SIG-M5 treated with dmso at 0.1 percent for 504 hours (cell line): ENCODE data around the gene TMEM214.
A peak's percentile ranks its signal among the peaks of the same experiment; 100 is the strongest.

Source experiments
- DNase-seq: peaks from one replicate; lab custom pipeline; 2025; ENCODE audit not compliant: unreplicated experiment; lab: John Stamatoyannopoulos, UW

TMEM214 gene

DNA sequence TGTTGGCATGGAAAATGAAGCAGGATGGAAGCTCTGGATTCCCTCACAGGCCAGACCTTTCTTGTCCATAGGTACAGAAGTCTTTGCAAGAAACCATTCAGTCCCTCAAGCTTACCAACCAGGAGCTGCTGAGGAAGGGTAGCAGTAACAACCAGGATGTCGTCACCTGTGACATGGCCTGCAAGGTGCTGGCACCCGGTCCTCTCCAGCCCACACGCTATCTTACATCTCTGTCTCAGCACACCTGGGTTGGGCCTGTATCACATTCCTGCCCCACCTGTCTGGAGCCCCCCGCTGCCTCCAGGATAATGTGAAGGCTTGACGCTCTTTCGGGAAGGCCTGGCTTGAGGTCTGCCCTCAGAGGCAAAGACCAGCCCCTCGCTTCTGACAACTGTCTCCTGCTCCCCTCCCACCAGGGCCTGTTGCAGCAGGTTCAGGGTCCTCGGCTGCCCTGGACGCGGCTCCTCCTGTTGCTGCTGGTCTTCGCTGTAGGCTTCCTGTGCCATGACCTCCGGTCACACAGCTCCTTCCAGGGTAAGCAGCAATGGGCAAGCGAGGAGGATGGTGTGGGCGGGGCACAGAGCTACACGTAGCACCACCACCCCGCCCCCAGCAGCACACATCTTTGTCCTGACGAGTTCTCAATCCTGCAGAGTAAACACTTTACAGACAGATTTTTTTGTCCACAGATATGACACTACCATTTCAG lies 6.0 kb downstream of the TMEM214 start:
- DNase-seq, result no peak

DNA sequence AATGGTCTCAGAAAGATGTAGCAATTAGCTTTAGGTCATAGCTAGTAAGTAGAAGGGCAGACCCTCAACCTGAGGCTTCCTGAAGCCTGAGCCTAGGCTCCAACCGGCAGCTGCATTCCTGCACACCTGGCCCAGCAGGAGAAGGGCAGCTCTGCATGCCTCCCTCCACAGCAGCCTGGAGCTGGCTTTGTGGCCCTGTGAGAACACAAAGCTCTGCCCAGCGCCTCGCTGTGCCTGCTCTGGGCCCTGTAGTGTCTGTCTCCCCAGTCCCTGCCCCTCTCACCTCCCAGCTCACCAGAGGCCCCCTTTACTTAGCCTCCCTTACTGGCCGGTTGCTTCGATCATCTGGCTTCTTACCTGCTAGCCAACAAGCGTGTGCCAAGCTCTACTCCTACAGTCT lies 6.7 kb downstream of the TMEM214 start:
- DNase-seq, result no peak

DNA sequence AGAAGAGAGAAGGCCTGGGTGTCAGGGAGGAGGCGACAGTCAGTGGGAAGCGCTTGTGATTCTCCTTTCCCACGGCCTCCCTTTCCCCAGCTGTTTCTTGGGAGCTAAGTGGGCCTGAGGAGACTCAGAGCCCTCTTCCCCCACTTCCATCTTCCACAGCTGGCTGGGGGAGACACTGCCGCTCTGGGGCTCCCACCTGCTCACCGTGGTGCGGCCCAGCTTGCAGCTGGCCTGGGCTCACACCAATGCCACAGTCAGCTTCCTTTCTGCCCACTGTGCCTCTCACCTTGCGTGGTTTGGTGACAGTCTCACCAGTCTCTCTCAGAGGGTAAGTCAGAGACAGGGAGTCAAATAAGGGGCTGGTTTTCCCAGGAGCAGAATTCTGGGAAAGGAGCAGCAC lies 7.1 kb downstream of the TMEM214 start:
- no peak for DNase-seq

DNA sequence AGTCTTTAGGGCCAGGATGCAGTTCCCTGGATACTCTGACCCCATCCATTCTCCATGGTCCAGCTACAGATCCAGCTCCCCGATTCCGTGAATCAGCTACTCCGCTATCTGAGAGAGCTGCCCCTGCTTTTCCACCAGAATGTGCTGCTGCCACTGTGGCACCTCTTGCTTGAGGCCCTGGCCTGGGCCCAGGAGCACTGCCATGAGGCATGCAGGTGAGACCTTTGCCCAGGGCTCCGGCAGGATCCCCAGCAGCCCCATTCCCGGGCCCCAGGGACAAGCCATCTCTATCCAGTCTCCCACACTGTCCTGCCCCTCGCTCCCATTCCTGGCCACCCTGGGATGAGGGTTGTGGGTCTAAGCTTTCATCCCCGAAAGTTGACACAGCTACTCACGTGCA lies 7.5 kb downstream of the TMEM214 start:
- DNase-seq, result no peak

DNA sequence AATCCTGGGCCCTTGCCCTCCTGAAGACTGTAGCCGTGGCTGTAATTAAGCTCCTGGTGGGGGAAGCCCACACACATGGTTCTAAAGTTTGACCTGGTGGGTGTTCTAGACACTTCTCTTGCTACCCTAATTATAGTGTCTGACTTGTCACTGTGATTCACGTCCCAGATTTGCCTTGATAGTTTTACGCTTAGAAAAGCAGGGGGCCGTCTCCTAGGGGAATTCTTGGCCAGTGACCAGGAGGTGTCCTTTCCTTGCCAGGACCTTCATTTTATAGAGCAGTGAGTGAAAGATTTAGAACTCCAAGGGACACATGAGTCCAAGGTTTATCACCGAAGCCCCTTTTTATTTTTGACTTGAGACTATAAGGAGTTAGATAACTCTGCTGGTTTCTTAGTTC lies 9.0 kb downstream of the TMEM214 start:
- no peak for DNase-seq

DNA sequence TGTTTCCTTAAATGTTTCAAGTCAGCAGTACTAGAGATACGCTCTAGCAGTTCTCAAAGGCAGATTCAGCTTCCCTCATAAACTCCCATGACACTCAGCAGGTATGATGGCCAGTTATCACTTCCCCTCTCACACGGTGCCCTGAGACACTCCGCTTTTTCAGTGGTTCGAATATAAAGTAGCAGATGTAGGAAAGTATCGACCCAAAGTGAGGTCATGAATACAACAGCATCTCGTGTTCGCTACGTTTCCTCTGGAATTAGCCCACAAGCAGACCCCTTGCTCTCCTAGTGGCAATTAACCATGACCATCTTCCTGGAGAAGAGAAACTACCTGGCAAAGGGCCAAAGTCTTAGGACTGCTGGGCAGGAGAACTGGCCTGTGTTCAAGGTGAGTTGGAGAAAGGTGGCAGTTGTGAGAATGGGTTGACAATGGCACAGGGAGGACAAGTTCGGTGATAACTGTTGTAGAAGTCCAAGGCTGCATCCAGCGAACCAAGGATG lies 9.4 kb downstream of the TMEM214 start:
- DNase-seq, result no peak

DNA sequence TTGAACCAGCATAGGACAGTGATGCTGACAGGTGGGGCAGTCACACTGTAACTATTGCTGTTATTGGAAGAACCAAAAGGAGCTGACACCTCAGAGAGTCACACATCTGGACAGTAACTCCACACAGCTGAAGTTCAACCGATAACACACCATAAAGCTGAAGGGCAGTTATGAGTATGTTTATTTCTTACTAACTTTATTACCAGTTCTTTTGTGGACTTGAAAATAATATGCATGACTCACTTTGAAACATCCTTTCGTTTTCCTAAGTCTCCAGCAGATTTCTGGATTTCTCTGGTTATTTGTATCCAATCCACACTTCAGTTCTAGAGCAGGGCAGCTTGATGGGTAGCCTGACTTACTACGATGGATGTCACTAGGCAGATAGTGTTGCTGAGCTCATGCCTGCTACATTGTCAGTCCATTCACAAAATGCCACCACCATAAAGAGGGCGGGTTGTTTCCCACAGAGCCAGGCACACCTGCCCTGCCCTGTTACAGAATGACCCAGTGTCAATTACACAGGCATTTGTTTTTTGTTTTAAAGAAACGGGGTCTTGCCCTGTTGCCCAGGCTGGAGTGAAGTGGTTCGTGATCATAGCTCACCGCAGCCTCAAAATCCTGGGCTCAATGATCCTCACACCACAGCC lies 10.3 kb downstream of the TMEM214 start:
- DNase-seq, result no peak

DNA sequence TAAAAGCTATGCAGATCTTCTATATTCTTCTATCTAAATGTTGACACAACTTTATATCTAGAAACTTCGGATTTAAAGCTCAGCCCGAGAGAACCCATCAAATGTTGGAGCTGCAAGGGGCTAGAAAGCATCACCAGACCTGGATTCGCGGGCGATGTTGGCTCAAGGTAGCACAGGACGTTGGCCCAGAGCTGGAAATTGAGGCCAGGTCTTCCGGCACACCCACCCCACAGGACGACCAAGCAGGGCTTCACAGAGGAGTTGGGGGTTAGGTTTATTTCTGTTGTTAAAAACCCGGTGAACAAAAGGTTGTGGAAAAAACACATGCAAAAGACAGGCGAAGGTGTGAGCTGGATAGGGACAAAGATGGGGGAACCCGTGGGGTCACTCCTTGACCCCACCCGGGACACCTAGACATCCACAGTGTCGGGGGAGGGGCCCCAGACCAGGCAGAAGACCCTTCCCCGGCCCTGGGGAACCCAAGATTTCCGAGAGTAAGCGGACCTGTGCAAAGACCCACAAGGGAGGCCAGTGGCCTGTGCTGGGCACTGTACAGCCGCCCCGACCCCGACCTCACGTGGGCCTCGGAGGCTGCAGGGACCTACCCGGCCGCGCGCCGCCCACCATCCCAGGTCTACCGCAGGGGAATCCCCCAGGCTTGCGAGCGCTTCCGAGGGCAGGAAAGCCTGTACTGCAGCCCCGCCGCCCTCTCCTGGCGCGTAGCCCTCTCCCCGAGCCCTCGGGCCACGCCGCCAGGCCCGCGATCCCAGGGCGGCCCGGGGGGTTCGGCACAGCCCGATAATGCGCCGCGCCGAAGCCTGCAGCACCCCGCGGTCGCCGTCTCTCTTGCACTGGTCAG lies 16.9 kb downstream of the TMEM214 start:
- DNase-seq, result no peak

DNA sequence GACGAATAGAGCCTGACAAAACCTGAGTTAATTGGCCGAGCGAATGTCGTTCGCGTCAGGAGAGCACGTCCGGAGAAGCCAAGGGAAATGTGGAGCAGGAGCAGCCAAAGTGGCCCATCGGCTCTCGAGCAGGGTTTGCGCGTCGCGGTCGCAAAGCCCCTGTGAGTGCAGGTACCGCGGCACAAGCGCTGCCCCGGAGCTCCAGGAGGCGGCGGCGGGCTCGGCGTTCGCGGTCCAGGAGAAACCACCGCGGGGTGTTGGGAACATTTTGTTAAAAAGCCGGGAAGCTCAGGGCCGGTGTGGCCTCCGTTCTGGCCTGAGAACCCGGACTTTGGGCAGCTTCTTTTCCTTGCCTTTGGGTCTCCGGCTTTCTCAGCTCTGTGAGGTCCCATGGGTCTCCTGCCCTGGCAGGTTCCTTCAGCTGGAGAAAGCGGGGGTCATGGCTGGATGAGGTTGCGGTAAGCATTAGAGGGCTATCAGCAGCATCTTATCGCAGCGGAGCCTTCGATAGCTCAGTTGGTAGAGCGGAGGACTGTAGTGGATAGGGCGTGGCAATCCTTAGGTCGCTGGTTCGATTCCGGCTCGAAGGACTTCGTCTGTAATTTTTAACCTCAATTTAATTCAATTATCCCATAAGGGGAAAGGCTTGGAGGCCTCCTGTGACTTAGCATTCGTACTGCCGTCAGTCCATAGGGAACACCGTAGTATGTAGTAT lies 17.7 kb downstream of the TMEM214 start:
- peak; percentile 94 for DNase-seq

DNA sequence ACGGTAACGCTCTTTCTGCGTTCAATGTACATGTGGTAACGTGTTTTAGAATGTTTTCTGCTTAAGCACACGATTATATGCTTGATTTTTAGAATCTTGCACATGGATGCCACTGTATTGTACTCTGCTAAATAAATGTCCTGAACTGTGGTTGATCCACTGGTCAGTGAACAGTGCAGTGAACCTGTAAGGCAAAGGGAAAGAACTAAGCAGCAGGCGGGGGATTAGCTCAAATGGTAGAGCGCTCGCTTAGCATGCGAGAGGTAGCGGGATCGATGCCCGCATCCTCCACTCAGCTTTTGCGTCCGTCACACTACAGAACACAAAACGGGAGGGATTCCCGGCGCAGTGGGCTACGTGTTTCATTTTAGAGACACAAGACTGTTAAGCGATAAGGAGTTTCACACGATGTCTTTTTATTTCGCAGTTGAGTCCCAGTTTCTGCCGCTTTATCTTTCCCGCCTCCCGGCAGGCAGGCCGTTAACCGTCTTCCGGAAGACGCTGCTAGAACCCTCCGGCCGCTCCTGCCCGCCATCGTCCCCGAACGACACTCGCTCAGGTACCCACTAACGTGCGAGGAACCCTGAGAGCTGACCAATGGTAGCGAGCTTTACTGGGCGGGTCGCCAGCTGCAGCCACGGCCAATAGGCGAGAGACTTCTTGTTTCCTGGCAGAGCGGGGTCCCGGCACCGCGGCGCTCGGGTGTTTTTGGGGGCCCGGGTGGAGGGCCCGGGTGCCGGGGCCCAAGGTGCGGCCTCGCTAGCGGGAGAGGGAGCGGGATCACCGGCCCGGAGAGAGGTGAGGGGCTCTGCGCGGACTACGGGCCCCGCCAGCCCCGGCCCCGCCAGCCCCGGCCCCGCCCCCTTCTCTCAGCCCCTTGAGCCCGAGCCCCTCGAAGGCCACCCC lies 18.5 kb downstream of the TMEM214 start, which contains the start of gene AGBL5:
Gene AGBL5 (plus strand): TSS at position 673 of the 906 bp plus-strand sequence. CDS start 1,291 bp downstream, outside the sequence.
- peak; percentile 95 for DNase-seq

DNA sequence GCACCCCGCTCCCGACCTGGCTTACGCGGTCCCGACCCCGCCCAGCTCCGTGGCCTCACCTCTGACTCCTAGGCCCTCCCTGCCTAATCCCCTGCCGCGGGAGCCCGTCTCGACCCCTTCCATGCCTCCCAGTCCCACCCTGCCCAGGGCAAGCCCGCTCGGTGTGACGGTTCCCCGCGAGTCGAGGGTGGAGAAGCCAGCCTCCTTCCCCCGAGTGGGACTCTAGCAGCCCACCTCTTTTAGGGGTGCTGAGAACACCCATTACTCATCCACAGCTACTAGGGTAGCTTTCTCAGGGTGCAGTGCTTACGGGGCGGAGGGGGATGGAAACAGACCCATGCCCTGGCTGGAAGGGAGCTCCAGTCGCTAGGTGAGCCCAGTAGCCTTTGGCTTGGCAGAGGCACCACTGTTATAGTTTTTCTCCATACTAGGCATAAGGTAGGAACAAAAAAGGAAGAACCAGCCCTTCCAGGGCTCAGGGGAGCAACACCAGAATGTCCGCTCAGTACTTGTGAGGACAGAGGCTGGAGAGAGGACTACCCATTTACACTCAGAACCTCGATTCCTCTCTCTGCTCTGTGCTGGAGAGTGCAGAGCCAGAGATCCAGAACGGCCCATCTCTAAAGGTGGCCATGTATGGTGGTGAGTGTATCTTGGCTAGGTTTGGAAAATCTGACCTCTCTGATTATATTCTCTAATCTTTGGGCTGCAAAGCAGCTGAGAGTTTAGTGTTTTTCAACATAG lies 19.3 kb downstream of the TMEM214 start:
- peak; percentile 33 for DNase-seq

DNA sequence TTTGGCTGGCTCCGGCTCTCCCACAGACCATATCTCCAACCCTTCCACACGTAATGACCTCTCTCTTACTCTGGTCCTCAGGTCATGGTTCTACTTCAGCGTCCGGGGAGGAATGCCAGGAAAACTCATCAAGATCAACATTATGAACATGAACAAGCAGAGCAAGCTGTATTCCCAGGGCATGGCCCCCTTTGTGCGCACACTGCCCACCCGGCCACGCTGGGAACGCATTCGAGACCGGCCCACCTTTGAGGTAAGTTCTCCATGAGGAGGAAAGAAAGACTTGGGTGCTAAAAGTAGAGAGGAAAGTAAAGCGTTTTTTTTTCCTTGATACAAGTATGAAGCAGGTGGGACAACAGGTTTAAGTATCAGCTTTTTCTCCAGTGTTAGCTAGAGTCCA lies 20.6 kb downstream of the TMEM214 start:
- no peak for DNase-seq

DNA sequence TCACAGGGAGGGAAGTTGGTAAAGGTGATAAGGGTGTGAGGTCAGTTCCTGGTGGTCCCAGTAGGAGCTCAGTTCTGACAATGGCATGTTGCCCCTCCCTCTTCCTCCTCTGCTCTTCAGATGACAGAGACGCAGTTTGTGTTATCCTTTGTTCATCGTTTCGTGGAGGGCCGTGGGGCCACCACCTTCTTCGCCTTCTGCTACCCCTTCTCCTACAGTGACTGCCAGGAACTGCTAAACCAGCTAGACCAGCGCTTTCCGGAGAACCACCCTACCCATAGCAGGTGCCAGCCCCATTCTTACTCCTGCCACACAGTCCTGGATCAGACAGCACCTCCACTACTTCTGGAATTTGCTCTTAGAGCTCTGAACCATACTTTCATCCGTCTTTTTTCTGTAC lies 21.0 kb downstream of the TMEM214 start:
- no peak for DNase-seq

DNA sequence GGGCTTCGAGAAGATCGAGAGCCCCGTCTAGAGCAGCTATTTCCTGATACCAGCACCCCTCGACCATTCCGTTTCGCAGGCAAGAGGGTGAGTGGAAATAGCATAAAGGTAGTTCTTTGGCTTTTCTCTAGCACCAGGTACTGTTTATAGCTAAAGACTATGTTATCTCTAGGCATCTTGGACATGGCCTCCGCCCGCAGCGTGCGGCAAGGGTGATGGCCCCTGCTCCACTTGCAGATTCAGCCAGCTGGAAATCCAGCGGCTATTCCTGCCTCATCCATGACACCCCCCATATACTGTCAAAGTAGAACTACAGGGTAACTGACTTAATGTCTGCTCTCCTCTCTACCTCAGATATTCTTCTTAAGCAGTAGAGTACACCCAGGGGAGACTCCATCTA lies 22.0 kb downstream of the TMEM214 start:
- DNase-seq, result no peak

DNA sequence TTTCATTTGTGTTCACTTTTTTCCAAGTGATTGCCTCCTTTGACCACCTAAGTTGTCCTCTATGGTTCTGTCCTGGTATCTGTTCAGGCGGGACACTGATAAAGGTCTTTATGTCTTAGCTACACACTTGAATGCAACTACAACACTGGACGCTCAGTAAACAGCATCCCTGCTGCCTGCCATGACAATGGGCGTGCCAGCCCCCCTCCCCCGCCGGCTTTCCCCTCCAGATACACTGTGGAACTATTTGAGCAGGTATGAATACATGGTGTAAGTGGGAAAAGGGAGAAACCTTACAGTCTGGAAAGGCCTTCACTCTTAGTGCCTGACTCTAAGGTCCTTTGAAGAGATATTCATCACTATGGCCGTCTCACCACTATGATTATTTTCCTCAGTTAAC lies 24.4 kb downstream of the TMEM214 start:
- no peak for DNase-seq

DNA sequence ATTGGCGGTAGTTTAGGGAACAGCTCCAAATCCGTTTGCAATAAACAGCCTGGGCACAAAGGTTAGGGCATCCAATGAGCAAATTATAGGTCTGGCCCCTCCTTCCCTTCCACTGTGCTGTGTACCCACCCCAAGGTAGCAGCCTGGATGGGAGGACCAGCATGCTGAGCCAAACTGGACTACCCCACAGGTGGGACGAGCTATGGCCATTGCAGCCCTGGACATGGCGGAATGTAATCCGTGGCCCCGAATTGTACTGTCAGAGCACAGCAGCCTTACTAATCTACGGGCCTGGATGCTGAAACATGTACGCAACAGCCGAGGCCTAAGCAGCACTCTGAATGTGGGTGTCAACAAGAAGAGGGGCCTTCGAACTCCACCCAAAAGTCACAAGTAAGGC lies 25.4 kb downstream of the TMEM214 start:
- DNase-seq, result no peak

DNA sequence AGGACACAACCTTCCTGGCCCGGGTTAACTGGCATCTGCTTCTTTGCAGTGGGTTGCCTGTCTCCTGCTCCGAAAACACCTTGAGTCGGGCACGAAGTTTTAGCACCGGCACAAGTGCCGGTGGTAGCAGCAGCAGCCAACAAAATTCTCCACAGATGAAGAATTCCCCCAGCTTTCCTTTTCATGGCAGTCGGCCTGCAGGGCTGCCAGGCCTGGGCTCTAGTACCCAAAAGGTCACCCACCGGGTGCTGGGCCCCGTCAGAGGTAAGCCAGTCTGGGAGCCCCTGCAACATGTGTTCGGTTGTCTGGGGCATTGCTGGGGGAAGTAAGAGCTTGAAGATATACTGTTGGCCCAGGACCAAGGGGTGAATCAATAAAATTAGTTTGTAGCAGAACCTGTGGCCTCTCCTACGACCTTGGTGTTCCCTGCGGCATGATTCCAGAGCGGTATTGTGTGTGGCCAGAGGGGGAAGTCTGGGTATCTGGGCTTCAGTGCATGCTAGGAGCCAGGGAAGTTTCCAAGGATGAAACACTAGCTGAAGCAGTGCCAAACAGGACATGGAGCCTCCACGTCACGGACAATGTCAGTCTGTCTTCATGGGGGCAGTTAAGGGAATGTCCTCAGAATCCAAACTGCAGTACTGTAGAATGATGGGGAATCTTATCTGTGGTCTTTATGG lies 26.5 kb downstream of the TMEM214 start:
- DNase-seq, result no peak

DNA sequence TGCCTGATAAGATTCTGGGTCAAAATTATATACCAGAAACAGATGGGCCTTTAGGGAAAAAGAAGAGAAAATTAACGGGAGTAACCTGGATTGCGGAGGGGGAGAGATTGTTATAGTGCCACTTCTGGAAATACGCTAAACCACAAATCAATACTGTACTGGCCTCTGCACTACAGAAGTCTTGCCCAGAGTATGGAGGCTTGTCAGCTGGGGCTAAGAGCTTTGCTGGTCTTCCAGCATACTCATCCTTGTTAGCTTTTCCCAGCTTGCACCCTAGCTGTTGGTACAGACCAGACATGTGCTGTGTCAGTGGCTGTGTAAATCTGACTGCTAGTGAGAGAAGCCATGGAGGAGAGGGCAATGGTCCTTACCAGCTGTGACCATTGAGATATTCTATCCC lies 27.6 kb downstream of the TMEM214 start:
- no peak for DNase-seq

DNA sequence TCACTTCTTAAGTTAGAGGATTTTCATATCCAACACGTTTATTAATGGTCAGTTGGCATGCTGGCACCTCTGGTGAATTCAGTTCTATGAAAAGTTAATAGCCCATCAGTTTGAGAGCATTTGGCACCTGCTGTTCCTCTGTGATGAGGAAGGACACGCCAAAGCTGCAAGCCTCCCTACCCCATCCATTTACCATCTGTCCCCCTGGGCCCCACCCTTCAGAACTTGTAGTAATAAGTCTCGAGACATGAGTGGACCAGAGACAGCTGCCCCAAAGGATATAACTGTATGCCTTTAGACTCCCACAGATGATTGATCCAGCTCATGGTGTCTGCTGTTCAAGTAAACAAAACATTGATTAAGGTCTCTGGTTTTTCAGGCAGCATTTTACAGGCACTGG lies 32.4 kb downstream of the TMEM214 start:
- DNase-seq, result no peak
